ENCODE results near the gene SMPD3. TPM values are rescaled to one million over a fixed set of nuclear protein-coding genes. Genes with fewer than 3 reads are reported as not detected.

The SMPD3 gene
- total and polyA plus RNA-seq, 9 of the 15 experiments (the other 6 are each of a cell fraction or from before 2014, with no cell fraction given) = 0.03 to 1.2 (median 0.18) TPM

DNA sequence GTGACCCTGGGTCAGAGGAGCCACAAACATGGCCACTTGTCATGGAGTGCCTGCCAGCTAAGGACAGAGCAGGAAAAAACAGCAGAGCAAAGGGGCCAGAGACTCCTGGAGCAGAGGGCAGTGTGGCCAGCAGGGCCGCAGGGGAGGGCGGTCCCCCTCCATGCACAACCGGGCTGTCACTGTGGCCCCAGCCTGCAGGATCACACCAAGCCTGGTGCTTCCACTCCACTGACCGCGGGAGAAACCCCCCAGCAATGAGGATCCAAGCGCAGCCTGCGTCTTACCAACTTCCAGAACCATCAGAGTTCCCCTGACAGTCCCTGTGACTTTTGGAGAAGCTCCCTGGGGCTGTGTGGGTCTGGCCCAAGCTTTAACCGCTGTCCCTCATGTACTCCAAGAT, 75.5 kb downstream of the SMPD3 start:
- intact Hi-C loops (cut with micrococcal nuclease) (no loop called here), in situ Hi-C loops (cut with MboI) (no loop called here)
- peaks cover 8% of the 10 kb centered on the region; the same call in 1 of the 2 replicates for H4K20me1 ChIP-seq (replicated peaks; ENCODE audit: control insufficient read depth, insufficient read depth, low read length)
- H3K79me2 ChIP-seq (ENCODE audit: control insufficient read depth, insufficient read depth, low read length) = no peaks in the 10 kb centered on the region
- 0% methylated on average over 8 of the region's 8 CpGs for WGBS (ENCODE audit: insufficient coverage, low coverage, missing lambda C conversion rate)
- no peaks in the 10 kb centered on the region for H3K9me1 ChIP-seq (ENCODE audit: control insufficient read depth, insufficient read depth, low read length)
- DNase-seq (ENCODE audit: extremely low read depth in 1 of 4, low spot score in 3 of 4) (no peak), FAIRE-seq (no peak), ATAC-seq (no peak)
- no peaks in the 10 kb centered on the region for H3K36me3 ChIP-seq (ENCODE audit: control insufficient read depth, insufficient read depth, low read length)
- no peak overlapping the region for H2AFZ ChIP-seq (ENCODE audit: low read depth, low read length)
- H3K27me3 ChIP-seq (ENCODE audit: control insufficient read depth in 2 of 2, insufficient read depth in 2 of 2, low read length in 2 of 2) = peaks cover 48 to 65% of the 10 kb centered on the region in 2 experiments; a peak in 4 of 5 replicates
- H3K27ac ChIP-seq (ENCODE audit: extremely low read depth, low read depth, low read length) = no peak overlapping the region
- peaks cover 0 to 29% of the 10 kb centered on the region in 2 experiments; a peak in 2 of 5 replicates for H3K4me1 ChIP-seq (replicated peaks in 1 of 2; ENCODE audit: control insufficient read depth in 2 of 2, insufficient read depth in 2 of 2, low read length in 2 of 2)
- TF ChIP-seq ZNF146 (CRISPR knock-in tag; IDR thresholded peaks at IDR 0.05; ENCODE audit: unreplicated experiment) (no peak), OTX1 (CRISPR knock-in tag; IDR thresholded peaks at IDR 0.05) (no peak), ZNF134 (CRISPR knock-in tag; conservative IDR thresholded peaks at IDR 0.05) (no peak), TAF15 (IDR thresholded peaks at IDR 0.05; ENCODE audit: low read depth, low read length) (no peak)
- TF ChIP-seq, protein P1, sequence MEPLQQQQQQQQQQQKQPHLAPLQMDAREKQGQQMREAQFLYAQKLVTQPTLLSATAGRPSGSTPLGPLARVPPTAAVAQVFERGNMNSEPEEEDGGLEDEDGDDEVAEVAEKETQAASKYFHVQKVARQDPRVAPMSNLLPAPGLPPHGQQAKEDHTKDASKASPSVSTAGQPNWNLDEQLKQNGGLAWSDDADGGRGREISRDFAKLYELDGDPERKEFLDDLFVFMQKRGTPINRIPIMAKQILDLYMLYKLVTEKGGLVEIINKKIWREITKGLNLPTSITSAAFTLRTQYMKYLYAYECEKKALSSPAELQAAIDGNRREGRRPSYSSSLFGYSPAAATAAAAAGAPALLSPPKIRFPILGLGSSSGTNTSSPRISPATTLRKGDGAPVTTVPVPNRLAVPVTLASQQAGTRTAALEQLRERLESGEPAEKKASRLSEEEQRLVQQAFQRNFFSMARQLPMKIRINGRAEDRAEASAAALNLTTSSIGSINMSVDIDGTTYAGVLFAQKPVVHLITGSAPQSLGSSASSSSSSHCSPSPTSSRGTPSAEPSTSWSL (CRISPR knock-in tag; IDR thresholded peaks at IDR 0.05; ENCODE audit: borderline replicate concordance) = no peak
- TF ChIP-seq, protein P2, sequence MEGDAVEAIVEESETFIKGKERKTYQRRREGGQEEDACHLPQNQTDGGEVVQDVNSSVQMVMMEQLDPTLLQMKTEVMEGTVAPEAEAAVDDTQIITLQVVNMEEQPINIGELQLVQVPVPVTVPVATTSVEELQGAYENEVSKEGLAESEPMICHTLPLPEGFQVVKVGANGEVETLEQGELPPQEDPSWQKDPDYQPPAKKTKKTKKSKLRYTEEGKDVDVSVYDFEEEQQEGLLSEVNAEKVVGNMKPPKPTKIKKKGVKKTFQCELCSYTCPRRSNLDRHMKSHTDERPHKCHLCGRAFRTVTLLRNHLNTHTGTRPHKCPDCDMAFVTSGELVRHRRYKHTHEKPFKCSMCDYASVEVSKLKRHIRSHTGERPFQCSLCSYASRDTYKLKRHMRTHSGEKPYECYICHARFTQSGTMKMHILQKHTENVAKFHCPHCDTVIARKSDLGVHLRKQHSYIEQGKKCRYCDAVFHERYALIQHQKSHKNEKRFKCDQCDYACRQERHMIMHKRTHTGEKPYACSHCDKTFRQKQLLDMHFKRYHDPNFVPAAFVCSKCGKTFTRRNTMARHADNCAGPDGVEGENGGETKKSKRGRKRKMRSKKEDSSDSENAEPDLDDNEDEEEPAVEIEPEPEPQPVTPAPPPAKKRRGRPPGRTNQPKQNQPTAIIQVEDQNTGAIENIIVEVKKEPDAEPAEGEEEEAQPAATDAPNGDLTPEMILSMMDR (IDR thresholded peaks at IDR 0.05 in 2 of 3, conservative IDR thresholded peaks at IDR 0.05 in 1 of 3; ENCODE audit: insufficient read depth in 2 of 3, low read depth in 1 of 3, low read length in 3 of 3) = no peak
- TF ChIP-seq, protein P3, sequence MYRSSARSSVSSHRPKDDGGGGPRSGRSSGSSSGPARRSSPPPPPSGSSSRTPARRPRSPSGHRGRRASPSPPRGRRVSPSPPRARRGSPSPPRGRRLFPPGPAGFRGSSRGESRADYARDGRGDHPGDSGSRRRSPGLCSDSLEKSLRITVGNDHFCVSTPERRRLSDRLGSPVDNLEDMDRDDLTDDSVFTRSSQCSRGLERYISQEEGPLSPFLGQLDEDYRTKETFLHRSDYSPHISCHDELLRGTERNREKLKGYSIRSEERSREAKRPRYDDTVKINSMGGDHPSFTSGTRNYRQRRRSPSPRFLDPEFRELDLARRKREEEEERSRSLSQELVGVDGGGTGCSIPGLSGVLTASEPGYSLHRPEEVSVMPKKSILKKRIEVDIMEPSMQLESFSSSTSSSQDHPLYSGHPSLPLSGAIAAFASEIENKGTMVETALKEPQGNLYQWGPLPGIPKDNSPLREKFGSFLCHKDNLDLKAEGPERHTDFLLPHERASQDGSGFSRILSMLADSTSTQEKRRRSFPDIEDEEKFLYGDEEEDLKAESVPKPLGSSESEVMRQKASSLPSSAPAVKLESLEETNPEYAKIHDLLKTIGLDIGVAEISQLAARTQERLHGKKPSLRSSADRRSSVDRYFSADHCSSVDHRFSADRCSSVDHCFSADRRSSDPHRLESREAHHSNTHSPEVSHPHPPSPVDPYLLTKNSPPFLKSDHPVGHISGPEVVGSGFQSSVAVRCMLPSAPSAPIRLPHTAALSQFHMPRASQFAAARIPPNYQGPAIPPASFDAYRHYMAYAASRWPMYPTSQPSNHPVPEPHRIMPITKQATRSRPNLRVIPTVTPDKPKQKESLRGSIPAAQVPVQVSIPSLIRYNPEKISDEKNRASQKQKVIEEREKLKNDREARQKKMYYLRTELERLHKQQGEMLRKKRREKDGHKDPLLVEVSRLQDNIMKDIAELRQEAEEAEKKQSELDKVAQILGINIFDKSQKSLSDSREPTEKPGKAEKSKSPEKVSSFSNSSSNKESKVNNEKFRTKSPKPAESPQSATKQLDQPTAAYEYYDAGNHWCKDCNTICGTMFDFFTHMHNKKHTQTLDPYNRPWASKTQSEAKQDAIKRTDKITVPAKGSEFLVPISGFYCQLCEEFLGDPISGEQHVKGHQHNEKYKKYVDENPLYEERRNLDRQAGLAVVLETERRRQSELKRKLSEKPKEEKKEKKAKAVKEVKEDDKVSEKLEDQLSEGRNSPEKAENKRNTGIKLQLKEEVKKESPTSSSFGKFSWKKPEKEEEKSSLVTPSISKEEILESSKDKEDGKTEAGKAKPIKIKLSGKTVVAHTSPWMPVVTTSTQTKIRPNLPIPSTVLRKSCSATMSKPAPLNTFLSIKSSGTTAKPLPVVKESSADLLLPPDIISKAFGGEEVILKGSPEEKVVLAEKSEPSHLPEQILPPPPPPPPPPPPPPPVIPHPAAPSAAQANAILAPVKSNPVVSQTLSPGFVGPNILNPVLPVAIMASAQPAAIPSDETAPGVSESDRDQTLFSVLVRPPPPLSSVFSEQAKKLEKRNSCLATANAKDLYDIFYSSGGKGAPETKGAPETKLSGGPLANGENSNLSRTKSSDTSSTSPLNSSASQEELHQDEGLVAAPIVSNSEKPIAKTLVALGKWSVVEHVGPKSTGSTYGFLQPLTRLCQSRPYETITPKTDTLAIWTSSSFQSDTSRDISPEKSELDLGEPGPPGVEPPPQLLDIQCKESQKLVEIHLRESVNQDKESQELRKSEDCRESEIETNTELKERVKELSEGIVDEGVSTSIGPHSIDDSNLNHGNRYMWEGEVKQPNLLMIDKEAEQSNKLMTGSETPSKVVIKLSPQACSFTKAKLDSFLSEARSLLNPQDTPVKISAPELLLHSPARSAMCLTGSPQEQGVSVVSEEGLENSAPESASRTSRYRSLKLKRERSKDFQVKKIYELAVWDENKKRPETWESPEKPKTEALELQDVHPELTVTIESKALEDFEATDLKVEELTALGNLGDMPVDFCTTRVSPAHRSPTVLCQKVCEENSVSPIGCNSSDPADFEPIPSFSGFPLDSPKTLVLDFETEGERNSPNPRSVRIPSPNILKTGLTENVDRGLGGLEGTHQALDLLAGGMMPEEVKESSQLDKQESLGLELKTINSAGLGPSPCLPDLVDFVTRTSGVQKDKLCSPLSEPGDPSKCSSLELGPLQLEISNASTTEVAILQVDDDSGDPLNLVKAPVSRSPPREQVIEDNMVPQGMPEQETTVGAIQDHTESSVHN (IDR thresholded peaks at IDR 0.05; ENCODE audit: borderline replicate concordance in 1 of 2, low read depth in 1 of 2) = no peak
- TF ChIP-seq, protein P4, sequence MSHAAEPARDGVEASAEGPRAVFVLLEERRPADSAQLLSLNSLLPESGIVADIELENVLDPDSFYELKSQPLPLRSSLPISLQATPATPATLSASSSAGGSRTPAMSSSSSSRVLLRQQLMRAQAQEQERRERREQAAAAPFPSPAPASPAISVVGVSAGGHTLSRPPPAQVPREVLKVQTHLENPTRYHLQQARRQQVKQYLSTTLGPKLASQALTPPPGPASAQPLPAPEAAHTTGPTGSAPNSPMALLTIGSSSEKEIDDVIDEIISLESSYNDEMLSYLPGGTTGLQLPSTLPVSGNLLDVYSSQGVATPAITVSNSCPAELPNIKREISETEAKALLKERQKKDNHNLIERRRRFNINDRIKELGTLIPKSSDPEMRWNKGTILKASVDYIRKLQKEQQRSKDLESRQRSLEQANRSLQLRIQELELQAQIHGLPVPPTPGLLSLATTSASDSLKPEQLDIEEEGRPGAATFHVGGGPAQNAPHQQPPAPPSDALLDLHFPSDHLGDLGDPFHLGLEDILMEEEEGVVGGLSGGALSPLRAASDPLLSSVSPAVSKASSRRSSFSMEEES (CRISPR knock-in tag; IDR thresholded peaks at IDR 0.05) = no peak
- no peaks in the 10 kb centered on the region for H3K9me3 ChIP-seq (replicated peaks; ENCODE audit: control insufficient read depth, insufficient read depth, low read depth, low read length)
- H3K4me3 ChIP-seq = no peak overlapping the region
- BruUV-seq (replicated peaks) = no TSS peak
- H3K4me2 ChIP-seq (ENCODE audit: insufficient read depth, low read length) = no peak overlapping the region
- H3K9ac ChIP-seq (ENCODE audit: insufficient read depth in 1 of 2, low read depth in 2 of 2, low read length in 2 of 2) = no peak overlapping the region
- POLR2A ChIA-PET = interaction anchor here (0.6 to 1.1 kb wide), 4 partner anchors 16 to 247 kb away, joined by 3 to 4 read pairs (median 3); no protein-coding TSS in a partner anchor
- CTCF ChIA-PET (ENCODE audit: low intra/inter-chr PET ratio) = no interaction called here
